NCI-H2227 (cell line): ENCODE measurements around the gene ADRA2C.

Experiments used
- DNase-seq: peaks from one replicate; lab custom pipeline; 2025; ENCODE audit not compliant: unreplicated experiment; lab: John Stamatoyannopoulos, UW

Gene ADRA2C

GRCh38 chr4:3775005-3775404 is 8.8 kb downstream of the ADRA2C start:
- no peak for DNase-seq

- DNase-seq: no peak
Measured at GRCh38 chr4:3775576-3775975, 9.4 kb downstream of the ADRA2C start.

- DNase-seq: no peak
Measured at GRCh38 chr4:3776166-3777032, 10.2 kb downstream of the ADRA2C start.

GRCh38 chr4:3777033-3777390 is 10.8 kb downstream of the ADRA2C start:
- DNase-seq: no peak

GRCh38 chr4:3777669-3778068 is 11.5 kb downstream of the ADRA2C start:
- no peak for DNase-seq

- no peak for DNase-seq
Measured at GRCh38 chr4:3779509-3779908, 13.3 kb downstream of the ADRA2C start.

- peak; percentile 8 for DNase-seq
Measured at GRCh38 chr4:3780347-3781171, 14.4 kb downstream of the ADRA2C start.

GRCh38 chr4:3781193-3781886 is 15.2 kb downstream of the ADRA2C start:
- no peak for DNase-seq

- DNase-seq: no peak
Measured at GRCh38 chr4:3781997-3782930, 16.1 kb downstream of the ADRA2C start.

GRCh38 chr4:3783693-3784306 is 17.6 kb downstream of the ADRA2C start:
- DNase-seq: peak; percentile 42

- DNase-seq: peak; percentile 5
Measured at GRCh38 chr4:3784454-3785291, 18.5 kb downstream of the ADRA2C start.

- DNase-seq: no peak
Measured at GRCh38 chr4:3785292-3785565, 19.0 kb downstream of the ADRA2C start.

- no peak for DNase-seq
Measured at GRCh38 chr4:3786196-3786869, 20.1 kb downstream of the ADRA2C start.

GRCh38 chr4:3787489-3788365 is 21.5 kb downstream of the ADRA2C start:
- no peak for DNase-seq

GRCh38 chr4:3788366-3788660 is 22.1 kb downstream of the ADRA2C start:
- DNase-seq: no peak

GRCh38 chr4:3789587-3789986 is 23.4 kb downstream of the ADRA2C start:
- no peak for DNase-seq

GRCh38 chr4:3790006-3790561 is 23.9 kb downstream of the ADRA2C start:
- DNase-seq: no peak

- DNase-seq: no peak
Measured at GRCh38 chr4:3791256-3791655, 25.1 kb downstream of the ADRA2C start.
